H9 (cell line): ENCODE results near the gene PPARGC1A. TPM values are rescaled to one million over a fixed set of nuclear protein-coding genes. Genes with fewer than 3 reads are reported as not detected.

Experiments used
- DNase-seq: peaks from one replicate; pipeline ENCODE4 v3.0.0-alpha.2; 2017
- H2AFZ ChIP-seq: one replicate; pipeline ENCODE4 v1.6.1; 2013; ENCODE audit warnings: mild to moderate bottlenecking, low read length, control low read depth, moderate library complexity
- H2AK5ac ChIP-seq: 2 replicates; pipeline ENCODE4 v1.6.1; 2013; ENCODE audit warnings: low read length, control low read depth, mixed read lengths; ENCODE audit not compliant: insufficient read length
- H2BK120ac ChIP-seq: one replicate; pipeline ENCODE4 v1.6.1; 2013; ENCODE audit warnings: low read depth, mild to moderate bottlenecking, low read length, control low read depth, inconsistent platforms; ENCODE audit not compliant: poor library complexity, severe bottlenecking
- H2BK12ac ChIP-seq: 2 replicates; pipeline ENCODE4 v1.6.1; 2013; ENCODE audit warnings: low read length, control low read depth, mixed read lengths, low read depth; ENCODE audit not compliant: insufficient read length
- H2BK15ac ChIP-seq: 2 replicates; pipeline ENCODE4 v1.6.1; 2013; ENCODE audit warnings: low read depth, low read length, control low read depth
- H2BK20ac ChIP-seq: one replicate; pipeline ENCODE4 v1.6.1; 2013; ENCODE audit warnings: low read depth, mild to moderate bottlenecking, low read length, control low read depth, inconsistent platforms; ENCODE audit not compliant: poor library complexity, severe bottlenecking
- H2BK5ac ChIP-seq: 2 replicates; pipeline ENCODE4 v1.6.1; 2013; ENCODE audit warnings: low read length, control low read depth, mixed read lengths; ENCODE audit not compliant: insufficient read length
- H3K14ac ChIP-seq: 2 replicates; pipeline ENCODE4 v1.6.1; 2013; ENCODE audit warnings: low read length, control low read depth; ENCODE audit not compliant: insufficient read depth
- H3K18ac ChIP-seq: 2 replicates; pipeline ENCODE4 v1.6.1; 2013; ENCODE audit warnings: low read depth, mild to moderate bottlenecking, mixed read lengths, low read length, control low read depth; ENCODE audit not compliant: insufficient read length
- H3K23ac ChIP-seq: 2 replicates; pipeline ENCODE4 v1.6.1; 2013; ENCODE audit warnings: low read length, control low read depth, mixed read lengths, low read depth; ENCODE audit not compliant: insufficient read length
- H3K23me2 ChIP-seq: 2 replicates; pipeline ENCODE4 v1.6.1; 2013; ENCODE audit warnings: low read depth, mild to moderate bottlenecking, mixed read lengths, low read length, control low read depth; ENCODE audit not compliant: insufficient read length, poor library complexity, severe bottlenecking
- H3K27ac ChIP-seq: 2 replicates; pipeline ENCODE4 v1.5.1; 2013; ENCODE audit warnings: low read length, control low read depth, mixed read lengths, low read depth; ENCODE audit not compliant: insufficient read length
- H3K27me3 ChIP-seq: 2 replicates; pipeline ENCODE4 v1.6.1; 2013; ENCODE audit warnings: low read length, control low read depth, inconsistent platforms; ENCODE audit not compliant: insufficient read depth
- H3K4ac ChIP-seq: 2 replicates; pipeline ENCODE4 v1.6.1; 2013; ENCODE audit warnings: low read depth, mild to moderate bottlenecking, control low read depth, inconsistent platforms, low read length, moderate library complexity
- H3K4me1 ChIP-seq: 2 replicates; pipeline ENCODE4 v1.6.1; 2013; ENCODE audit warnings: low read length, control low read depth, inconsistent platforms; ENCODE audit not compliant: insufficient read depth
- H3K4me2 ChIP-seq: 2 replicates; pipeline ENCODE4 v1.6.1; 2013; ENCODE audit warnings: low read length, control low read depth, mixed read lengths; ENCODE audit not compliant: insufficient read length, insufficient read depth
- H3K56ac ChIP-seq: 2 replicates; pipeline ENCODE4 v1.6.1; 2013; ENCODE audit warnings: low read depth, mild to moderate bottlenecking, mixed read lengths, low read length, control low read depth; ENCODE audit not compliant: insufficient read length
- H3K79me1 ChIP-seq: 2 replicates; pipeline ENCODE4 v1.6.1; 2013; ENCODE audit warnings: low read depth, mild to moderate bottlenecking, moderate library complexity, low read length, control low read depth, inconsistent platforms; ENCODE audit not compliant: insufficient read depth, poor library complexity, severe bottlenecking
- H3K79me2 ChIP-seq: 2 replicates; pipeline ENCODE4 v1.6.1; 2013; ENCODE audit warnings: low read length, control low read depth, inconsistent platforms; ENCODE audit not compliant: insufficient read depth
- H3K9ac ChIP-seq: 2 replicates; pipeline ENCODE4 v1.6.1; 2013; ENCODE audit warnings: low read length, control low read depth, mixed read lengths; ENCODE audit not compliant: insufficient read length; ENCODE audit errors: extremely low read depth
- H3K9me3 ChIP-seq: one replicate; pipeline ENCODE4 v1.6.1; 2013; ENCODE audit warnings: low read depth, low read length, inconsistent platforms; ENCODE audit not compliant: control insufficient read depth
- H3T11ph ChIP-seq: one replicate; pipeline ENCODE4 v1.6.1; 2013; ENCODE audit warnings: mild to moderate bottlenecking, low read length, control low read depth, inconsistent platforms
- H4K20me1 ChIP-seq: one replicate; pipeline ENCODE4 v1.6.1; 2013; ENCODE audit not compliant: control insufficient read depth, insufficient read length, insufficient read depth
- H4K5ac ChIP-seq: 2 replicates; pipeline ENCODE4 v1.6.1; 2013; ENCODE audit warnings: low read depth, mild to moderate bottlenecking, mixed read lengths, low read length, control low read depth; ENCODE audit not compliant: insufficient read length
- H4K8ac ChIP-seq: replicated peaks from 2 replicates; pipeline ENCODE4 v1.6.1; 2013; ENCODE audit warnings: low read length, control low read depth, mixed read lengths, low read depth; ENCODE audit not compliant: insufficient read length
- H4K91ac ChIP-seq: 2 replicates; pipeline ENCODE4 v1.6.1; 2013; ENCODE audit warnings: low read depth, mild to moderate bottlenecking, moderate library complexity, mixed read lengths, low read length, control low read depth; ENCODE audit not compliant: insufficient read length
- H3K27ac Mint-ChIP-seq, 3 experiments: 2 replicates in 2 of 3; 3 replicates in 1 of 3; pipeline ENCODE4 v1.8.0; 2020 to 2021; ENCODE audit warnings: mixed read lengths in 3 of 3, mild to moderate bottlenecking in 1 of 3, moderate library complexity in 1 of 3
- H3K27me3 Mint-ChIP-seq: 2 replicates; pipeline ENCODE4 v1.8.0; 2021; ENCODE audit warnings: low read depth, mild to moderate bottlenecking, moderate library complexity, mixed read lengths
- H3K36me3 Mint-ChIP-seq, 3 experiments: 2 replicates in 2 of 3; 3 replicates in 1 of 3; pipeline ENCODE4 v1.8.0; 2020 to 2021; ENCODE audit warnings: low read depth in 3 of 3, mixed read lengths in 3 of 3; ENCODE audit not compliant: insufficient read depth in 1 of 3
- H3K4me1 Mint-ChIP-seq, 2 experiments: 2 replicates each; pipeline ENCODE4 v1.8.0; 2020; ENCODE audit warnings: mixed read lengths in 2 of 2
- H3K4me3 Mint-ChIP-seq, 2 experiments: 2 replicates in 1 of 2; 3 replicates in 1 of 2; pipeline ENCODE4 v1.8.0; 2020 to 2021; ENCODE audit warnings: mild to moderate bottlenecking in 2 of 2, mixed read lengths in 2 of 2, moderate library complexity in 1 of 2
- H3K9me3 Mint-ChIP-seq, 2 experiments: 2 replicates in 1 of 2; 3 replicates in 1 of 2; pipeline ENCODE4 v1.8.0; 2020; ENCODE audit warnings: mild to moderate bottlenecking in 2 of 2, mixed read lengths in 2 of 2, moderate library complexity in 1 of 2
- CTCF ChIP-seq: fragments of 200-600 bp; sonication (generic); conservative IDR thresholded peaks from 3 replicates; pipeline ENCODE4 v1.8.0; 2021; ENCODE audit warnings: antibody characterized with exemption, mild to moderate bottlenecking
- WGBS: extraction: QIAGEN DNeasy Blood & Tissue Kit; methylation state at CpG from one replicate; pipeline ENCODE4 v1.1.7; 2013; ENCODE audit warnings: missing lambda C conversion rate, low lambda C conversion rate, mixed read lengths; ENCODE audit not compliant: insufficient read length; ENCODE audit errors: extremely low coverage; 5-methylcytosine and 5-hydroxymethylcytosine counted together
- total RNA-seq: library from RNA; stranded (reverse); gene quantifications from 2 replicates; pipeline ENCODE4 v1.2.1, GENCODE V29; 2021

The PPARGC1A gene
- total RNA-seq, 1 experiment from 2014 or later: 1.7 TPM

DNA sequence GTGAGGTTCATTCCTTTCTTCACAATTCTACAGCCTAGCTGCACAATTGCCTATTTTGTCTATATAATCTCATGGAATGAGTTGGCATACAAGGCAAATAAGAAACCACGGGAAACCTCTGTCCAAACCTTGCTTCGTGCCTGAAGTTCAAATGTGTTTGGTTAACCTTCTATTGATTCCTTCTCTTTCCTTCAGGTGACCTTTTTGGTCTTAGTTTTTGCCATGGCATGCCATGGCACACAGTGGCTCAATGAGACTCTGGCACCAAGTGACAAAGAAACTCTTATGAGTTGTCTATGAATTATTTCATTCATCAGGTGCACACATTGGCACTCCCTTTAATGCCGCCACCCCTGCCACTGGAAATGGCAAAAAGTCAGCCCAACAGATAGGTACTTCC, 101.8 kb downstream of the PPARGC1A start:
- Histone ChIP-seq H3K56ac (no peak overlapping the region), H3K4me2 (no peak overlapping the region), H3T11ph (no peak overlapping the region), H3K79me1 (no peaks in the 10 kb centered on the region), H3K4ac (no peak overlapping the region), H3K27ac (no peak overlapping the region), H4K91ac (no peak overlapping the region), H3K14ac (no peak overlapping the region), H3K9me3 (no peaks in the 10 kb centered on the region), H2AFZ (no peak overlapping the region), H2AK5ac (no peak overlapping the region), H3K79me2 (no peaks in the 10 kb centered on the region), H3K27me3 (no peaks in the 10 kb centered on the region), H4K8ac (no peak overlapping the region), H2BK20ac (no peak overlapping the region), H3K18ac (no peak overlapping the region), H3K9ac (no peak overlapping the region), H2BK5ac (no peak overlapping the region), H3K23me2 (no peaks in the 10 kb centered on the region), H2BK120ac (no peak overlapping the region), H3K4me1 (peaks cover 2% of the 10 kb centered on the region; the same call in 1 of the 2 replicates), H2BK12ac (no peak overlapping the region), H3K23ac (no peak overlapping the region), H4K5ac (no peak overlapping the region), H2BK15ac (no peak overlapping the region), H4K20me1 (no peaks in the 10 kb centered on the region)
- no peak for TF ChIP-seq CTCF
- Mint-ChIP-seq H3K27ac (no peak overlapping the region), H3K4me3 (no peak overlapping the region), H3K9me3 (peaks cover 5 to 8% of the 10 kb centered on the region in 2 experiments; a peak in 3 of 5 replicates), H3K36me3 (peaks cover 0 to 10% (median 2%) of the 10 kb centered on the region in 3 experiments; a peak in 4 of 7 replicates), H3K27me3 (no peaks in the 10 kb centered on the region), H3K4me1 (peaks cover 3 to 10% of the 10 kb centered on the region in 2 experiments)
- WGBS: no CpG with 5 or more reads among the region's 3 CpGs
- no peak for DNase-seq
